Activated T-helper 2 cell treated with anti-CD3 and anti-CD28 coated beads, Interferon-gamma antibody, Interleukin-2, Interleukin-4, amounts not matched to agents 10 μg/mL and 5 μg/mL and 100 μg/mL, durations not matched to agents 14 hours and 24 hours and 36 hours (primary cell): ENCODE results near the gene NDC80. TPM values are rescaled to one million over a fixed set of nuclear protein-coding genes. Genes with fewer than 3 reads are reported as not detected.
"Not testable (repeated sequence)": the region's sequence is repeated elsewhere in the genome, so short reads cannot be mapped to it uniquely, and the experiment has no call there.

Experiments used
- DNase-seq: peaks from one replicate; pipeline ENCODE4 v3.0.0; 2021; ENCODE audit warnings: low spot score
- H3K27ac Mint-ChIP-seq: one replicate; pipeline ENCODE4 v1.8.0; 2021; ENCODE audit warnings: mixed read lengths
- H3K27me3 Mint-ChIP-seq: one replicate; pipeline ENCODE4 v1.8.0; 2021; ENCODE audit warnings: low read depth, mixed read lengths
- H3K36me3 Mint-ChIP-seq: one replicate; pipeline ENCODE4 v1.8.0; 2021; ENCODE audit warnings: low read depth, mixed read lengths
- H3K4me1 Mint-ChIP-seq: one replicate; pipeline ENCODE4 v1.8.0; 2021; ENCODE audit warnings: low read depth, mixed read lengths
- H3K4me3 Mint-ChIP-seq: one replicate; pipeline ENCODE4 v1.8.0; 2021; ENCODE audit warnings: low read depth, mild to moderate bottlenecking, moderate library complexity, mixed read lengths
- H3K9me3 Mint-ChIP-seq: one replicate; pipeline ENCODE4 v1.8.0; 2021; ENCODE audit warnings: mixed read lengths
- intact Hi-C: fragments of 100-400 bp; cut with micrococcal nuclease; formaldehyde crosslinking; loops from one replicate; pipeline ENCODE4 v1.15.1; 2023
- total RNA-seq: library from RNA; stranded (reverse); gene quantifications from 2 replicates; pipeline ENCODE4 v1.2.3, GENCODE V29; 2022

NDC80 gene
- total RNA-seq, 1 donor from 2014 or later = 43.0 TPM

DNA sequence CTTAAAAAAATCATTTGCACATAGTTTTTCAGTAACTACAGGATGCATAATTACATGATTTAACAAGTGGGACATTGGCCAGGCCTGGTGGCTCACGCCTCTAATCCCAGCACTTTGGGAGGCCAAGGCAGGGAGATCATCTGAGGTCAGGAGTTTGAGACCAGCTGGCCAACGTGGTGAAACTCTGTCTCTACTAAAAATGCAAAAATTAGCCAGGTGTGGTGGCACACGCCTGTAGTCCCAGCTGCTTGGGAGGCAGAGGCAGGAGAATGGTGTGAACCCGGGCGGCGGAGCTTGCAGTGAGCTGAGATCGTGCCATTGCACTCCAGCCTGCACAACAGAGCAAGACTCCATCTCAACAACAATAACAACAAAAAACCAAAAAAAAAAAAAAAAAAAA is 90.9 kb downstream of the NDC80 start:
- DNase-seq, H3K27me3 Mint-ChIP-seq, H3K4me3 Mint-ChIP-seq, H3K27ac Mint-ChIP-seq, intact Hi-C loops, H3K9me3 Mint-ChIP-seq: not testable (repeated sequence)
- Mint-ChIP-seq H3K4me1 (peaks cover 52% of the 10 kb centered on the region), H3K36me3 (peaks cover 66% of the 10 kb centered on the region)

DNA sequence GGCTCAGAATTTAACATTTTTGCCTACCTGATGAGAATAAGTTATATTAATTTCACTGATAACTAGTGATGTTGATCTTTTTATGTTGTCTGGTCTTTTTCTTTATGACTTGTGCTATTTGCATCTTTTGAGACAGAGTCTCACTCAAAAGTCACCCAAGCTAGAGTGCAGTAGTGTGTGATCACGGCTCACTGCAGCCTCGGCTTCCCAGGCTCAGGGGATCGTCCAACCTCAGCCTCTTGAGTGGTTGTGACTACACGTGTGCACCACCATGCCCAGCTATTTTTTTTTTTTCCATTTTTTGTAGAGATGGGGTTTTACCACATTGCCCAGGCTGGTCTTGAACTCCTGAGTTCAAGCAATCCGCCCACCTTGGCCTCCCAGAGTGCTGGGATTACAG is 91.6 kb downstream of the NDC80 start:
- no peaks in the 10 kb centered on the region for H3K27me3 Mint-ChIP-seq
- no peak overlapping the region for H3K4me3 Mint-ChIP-seq
- intact Hi-C loops = no loop called here
- H3K4me1 Mint-ChIP-seq = peaks cover 48% of the 10 kb centered on the region
- H3K36me3 Mint-ChIP-seq = peaks cover 65% of the 10 kb centered on the region
- no peaks in the 10 kb centered on the region for H3K9me3 Mint-ChIP-seq
- H3K27ac Mint-ChIP-seq = peak overlapping the region; percentile 38
- no peak for DNase-seq

Other genes starting within 250 kb of the NDC80 start
- 17.8 and 18.3 TPM in 2 replicates for gene METTL4, start 52 bp upstream of the NDC80 start, total RNA-seq
- 100 and 101 TPM in 2 replicates for gene SMCHD1, start 84.2 kb downstream of the NDC80 start, total RNA-seq